ENCODE measurements around the gene AEBP1.

The AEBP1 gene

DNA sequence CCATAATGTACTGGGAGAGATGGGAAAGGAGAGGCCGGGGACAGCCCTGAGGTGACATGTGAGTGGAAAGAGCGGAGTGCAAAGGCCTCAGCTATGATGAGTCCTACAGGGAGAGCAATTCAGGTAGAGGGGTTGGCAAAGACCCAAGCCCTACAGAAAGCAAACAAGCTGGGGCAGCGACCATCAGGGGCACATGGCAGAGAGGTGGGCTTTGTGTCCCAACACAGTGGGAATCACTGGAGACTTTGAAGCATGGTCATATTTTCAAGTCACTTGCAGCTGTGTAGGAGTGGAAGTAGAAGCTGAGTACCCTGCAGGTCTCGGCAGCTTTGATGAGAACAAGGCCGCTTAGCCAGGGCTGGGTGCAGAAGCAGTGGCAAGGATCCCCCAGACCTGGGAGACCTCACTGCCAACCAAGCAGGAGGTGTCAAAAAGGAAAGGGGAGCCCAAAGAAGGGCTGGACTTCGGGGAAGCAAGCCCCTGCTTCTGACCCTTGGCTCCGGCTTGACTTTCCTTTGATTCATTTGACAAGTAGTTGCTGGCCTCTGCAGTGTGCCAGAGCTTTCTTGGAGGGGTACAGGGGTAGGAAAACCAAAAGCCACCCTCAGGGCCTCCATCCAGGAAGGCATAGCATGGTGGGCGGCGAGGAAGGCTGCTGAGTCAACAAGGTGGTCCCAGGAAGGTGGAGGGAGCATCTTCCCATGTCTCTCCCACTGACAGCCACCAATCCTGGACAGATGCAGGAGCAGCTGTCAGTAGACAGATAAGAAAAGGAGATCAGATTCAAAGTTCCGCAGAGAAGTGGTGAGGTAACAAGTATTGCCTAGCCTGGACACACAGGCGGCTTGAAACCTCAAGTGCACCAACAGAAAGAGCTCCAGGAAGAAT is 36.8 kb upstream of the AEBP1 start:
- no peak for DNase-seq

DNA sequence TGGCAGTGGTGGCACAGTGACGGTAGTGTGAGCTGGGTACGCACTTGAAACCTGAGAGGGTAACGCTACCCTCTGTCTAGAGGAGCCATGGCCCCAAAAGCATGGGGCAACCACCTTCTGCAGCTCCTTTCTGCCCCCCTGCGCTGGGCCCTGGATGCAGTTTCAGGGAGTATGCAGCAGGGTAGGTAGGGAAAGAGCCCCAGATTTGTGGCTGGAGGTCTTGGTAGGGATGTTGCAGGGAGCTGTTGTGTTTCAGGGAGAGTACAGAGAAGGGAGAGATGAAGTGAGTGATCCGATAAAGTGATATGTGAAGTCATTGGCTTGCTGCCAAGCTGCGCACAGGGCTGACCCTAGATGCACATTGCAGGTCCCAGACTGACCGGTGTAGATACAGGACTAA is 36.1 kb upstream of the AEBP1 start:
- no peak for DNase-seq

DNA sequence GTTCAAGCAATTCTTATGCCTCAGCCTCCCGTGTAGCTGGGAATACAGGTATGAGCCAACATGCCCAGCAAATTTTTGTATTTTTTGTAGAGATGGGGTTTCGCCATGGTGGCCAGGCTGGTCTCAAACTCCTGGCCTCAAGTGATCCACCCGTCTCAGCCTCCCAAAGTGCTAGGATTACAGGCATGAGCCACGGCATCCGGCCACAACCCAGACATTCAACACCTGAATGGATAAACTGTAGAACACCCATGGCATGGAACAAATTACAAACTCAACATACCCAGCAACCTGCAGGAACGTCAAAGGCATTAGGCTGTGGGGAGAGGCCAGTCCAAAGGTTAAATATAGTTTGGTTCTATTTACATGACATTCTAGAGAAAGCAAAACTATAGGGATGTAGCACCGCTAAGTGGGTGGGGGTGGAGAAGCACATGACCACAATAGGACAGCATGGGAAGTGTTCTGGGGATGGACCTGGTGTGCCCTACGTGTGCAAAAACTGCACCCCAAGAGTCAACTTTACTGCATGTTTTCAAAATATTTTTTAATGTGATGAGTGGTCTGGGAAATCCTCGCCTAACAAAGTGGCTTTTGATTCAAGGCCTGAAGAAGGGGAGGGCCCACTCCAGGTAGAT is 32.3 kb upstream of the AEBP1 start:
- DNase-seq: no peak

DNA sequence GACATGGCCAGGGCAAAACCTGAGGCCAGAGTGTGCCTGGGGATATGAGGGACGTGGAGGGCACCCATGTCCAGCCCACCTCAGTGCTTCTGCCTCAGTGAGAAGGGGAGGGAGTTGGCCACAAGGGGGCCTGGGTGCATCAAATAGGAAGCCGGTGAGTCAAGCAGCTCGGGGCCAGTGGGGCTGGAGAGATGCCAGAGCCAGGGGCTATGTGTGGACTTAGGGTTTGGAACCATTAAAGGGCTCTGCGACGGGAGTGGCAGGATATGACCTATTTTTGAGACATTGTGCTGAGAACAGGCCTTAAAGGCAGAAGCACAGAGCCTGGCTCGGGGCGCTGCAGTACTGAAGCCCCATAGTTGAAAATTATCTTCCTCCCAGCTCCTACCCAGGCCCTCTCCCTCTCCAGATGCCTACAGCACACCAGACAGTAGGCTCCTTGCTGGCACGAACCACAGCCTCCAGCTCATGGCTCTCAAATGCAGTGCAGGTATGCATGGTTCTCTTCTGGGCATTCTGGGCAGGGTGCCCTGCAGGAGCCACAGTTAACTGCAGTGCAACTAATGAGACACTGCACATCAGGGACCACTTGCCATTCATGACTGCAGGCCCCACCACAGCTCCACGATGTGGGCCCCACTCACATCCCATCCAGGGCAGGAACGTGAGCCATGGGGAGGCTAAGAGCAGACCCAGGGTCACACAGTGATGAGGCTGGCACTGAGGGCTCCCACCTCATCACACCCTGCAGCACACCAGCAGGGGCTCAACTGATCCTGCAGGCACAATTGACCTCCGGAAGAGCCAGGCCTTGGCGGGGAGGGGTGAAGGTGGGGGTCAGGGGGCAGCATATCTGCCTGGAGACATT is 31.5 kb upstream of the AEBP1 start:
- peak; percentile 8 for DNase-seq

DNA sequence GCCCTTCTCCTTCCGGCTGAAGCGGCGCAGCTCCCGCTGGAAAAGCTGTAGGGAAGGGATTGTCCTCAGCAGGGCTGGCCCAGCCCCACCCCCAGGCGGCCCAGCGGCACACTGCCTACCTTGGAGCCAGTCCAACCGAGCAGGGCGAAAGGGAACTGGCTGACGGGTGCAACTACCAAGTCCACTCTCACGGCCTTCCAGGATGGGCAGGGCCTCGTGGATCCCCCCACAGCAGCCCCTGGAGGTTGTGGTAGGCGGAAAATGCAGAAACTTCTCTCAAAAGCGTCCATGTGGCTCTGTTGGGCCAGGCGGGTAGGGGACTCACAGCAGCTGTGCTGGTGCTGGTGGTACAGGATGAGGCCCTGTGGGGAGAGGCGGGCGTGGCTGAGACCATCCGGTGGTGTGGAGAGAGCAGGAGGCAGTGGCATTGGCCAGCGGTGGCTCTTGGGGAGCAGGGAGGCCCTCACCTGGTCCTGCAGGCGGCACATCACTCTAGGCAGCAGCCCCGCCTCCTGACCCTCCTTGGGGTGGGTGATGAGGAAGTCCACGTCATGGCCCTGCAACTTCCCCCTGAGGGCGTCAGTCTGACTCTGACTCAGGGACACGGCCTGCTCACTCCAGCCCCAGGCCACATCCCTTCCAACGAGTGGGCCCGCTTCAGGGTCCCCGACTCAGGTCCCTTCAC is 30.3 kb upstream of the AEBP1 start:
- no peak for DNase-seq

DNA sequence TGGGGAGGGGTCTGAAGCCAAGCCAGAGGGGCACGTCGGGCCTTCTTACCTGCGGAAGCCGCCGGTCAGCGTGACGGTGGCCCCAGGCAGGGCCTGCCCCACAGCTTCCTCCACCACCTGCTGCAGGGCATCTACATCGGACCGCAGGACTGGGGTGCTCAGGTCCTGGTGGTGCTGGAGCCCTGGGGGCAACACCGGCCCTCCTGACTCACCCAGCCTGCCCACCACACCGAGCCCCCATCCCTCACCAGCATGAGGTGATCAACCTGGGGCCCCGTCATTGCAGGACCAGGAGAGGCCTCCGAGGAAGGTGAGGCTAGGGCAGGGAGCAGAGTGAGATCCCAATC is 29.8 kb upstream of the AEBP1 start:
- DNase-seq: no peak

DNA sequence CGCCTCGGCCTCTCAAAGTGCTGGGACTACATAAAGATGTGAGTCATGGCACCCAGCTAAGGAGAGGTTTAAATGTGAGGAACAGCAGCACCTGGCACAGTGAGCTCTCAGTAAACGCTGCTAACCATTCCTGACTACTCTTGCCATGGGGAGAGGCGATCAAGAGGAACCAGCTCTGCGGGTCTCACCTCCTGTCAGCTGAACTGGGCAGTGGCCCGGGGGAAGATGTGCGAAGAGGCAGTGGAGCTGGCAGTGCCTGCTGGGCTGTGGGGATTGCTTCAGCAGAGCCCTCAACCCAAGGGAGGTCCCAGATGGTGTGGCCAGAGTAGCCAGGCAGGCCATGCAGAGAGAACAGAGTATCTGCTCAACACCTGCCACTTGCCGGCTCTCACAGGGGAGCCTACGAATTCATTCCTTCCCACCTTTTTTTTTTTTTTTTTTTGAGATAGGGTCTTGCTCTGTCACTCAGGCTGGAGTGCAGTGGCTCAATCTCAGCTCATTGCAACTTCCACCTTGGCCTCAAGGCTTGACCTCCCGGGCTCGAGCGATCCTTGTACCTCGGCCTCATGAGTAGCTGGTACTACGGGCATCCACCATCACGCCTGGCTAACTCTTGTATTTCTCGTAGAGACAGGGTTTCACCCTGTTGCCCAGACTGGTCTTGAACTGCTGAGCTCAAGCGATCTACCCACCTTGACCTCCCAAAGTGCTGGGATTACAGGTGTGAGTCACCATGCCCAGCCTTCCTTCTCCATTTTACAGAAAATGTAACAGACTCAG is 28.7 kb upstream of the AEBP1 start:
- no peak for DNase-seq

DNA sequence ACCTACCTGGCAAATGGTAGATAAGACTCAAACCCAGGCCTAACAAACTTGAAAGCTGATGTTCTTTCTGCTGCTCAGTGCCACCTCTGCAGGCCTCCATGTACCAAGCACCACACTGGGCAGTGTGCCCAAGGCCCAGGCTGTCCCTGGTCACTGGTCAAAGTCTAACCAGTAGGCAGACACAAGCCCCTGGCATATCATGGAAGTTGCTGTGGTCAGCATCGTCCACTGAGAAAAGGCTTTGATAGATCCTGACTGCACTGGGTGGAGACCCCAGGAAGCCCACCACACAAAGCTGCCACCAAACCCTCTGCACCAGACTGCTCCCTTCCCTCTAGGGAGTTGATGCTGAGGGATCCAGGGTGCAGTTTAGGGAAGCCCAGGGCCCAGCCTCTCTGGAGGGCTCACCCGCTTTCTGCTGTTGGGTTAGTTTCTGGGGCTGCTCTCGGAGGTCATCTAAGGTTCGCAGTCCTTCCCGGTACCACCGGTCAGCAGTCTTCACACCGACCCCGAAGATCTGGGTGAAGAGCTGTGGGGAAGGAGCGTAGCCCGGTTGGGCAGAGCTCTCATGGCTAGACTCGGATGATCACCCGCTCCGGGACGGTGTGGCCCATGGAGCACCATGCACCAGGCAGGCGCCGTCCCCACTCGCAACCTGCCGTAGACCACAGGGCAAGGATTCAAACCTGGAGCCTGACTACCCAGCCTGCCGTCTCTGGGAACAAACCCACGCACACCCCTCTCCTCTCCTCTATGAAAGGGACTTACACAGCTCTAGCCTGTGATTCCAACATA is 27.8 kb upstream of the AEBP1 start:
- no peak for DNase-seq

DNA sequence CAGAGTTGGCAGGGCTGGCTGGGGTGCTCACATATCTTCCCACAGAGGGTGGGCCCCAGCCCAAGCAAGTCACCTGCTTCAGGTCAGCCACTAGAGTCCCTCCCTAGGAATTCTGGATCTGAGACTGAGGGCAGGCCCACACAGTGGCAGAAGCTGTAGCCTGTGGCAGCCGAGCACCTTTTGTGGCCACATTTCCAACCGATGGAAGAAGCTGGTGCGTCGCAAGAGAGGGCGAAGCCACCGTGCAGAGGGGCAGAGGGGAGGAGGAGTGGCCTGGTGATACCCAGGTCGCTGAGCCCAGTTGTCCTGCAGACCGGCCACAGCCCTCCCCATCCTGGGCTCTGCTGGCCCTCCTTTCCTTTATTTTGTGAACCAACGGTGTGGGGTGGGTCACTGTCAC is 27.1 kb upstream of the AEBP1 start:
- DNase-seq: no peak

DNA sequence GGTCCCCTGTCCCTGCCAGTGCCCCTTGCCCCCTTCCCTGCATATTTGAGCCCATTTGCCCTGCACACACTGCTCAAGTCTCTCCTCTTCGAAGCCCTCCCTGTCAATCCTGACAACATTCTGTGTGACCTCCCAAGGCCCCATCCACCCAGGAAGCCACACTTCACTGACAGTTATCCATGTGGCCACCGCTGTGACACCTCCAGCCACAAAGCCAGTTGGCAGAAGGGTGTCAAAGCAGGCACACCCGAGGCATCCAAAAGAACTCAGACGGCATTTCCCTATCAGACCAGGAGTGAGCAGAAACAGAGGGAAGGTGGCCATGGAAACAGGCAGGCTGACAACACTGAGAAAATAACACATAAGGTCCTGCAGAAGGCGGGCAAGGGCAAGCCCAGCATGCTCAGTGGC is 26.5 kb upstream of the AEBP1 start:
- DNase-seq: no peak

DNA sequence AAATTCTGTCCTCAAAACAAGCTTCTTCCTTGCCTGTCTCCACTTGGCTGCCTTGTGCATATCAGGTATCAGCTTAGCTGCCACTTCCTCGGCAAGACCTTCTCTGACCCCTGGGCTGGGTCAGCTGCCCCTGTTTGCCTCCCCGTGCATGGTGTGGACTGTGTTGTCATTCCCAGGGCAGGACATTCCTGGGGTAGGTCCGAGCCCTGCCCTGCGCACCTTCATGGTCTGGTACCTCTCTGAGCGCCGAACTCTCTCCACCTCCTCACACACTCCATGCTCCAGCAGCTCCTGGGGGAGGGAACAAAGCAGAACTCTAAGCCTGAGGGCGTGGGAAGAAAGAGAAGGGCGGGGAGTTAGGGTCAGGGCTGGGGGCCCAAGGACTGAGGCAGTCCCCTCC is 25.6 kb upstream of the AEBP1 start:
- no peak for DNase-seq

DNA sequence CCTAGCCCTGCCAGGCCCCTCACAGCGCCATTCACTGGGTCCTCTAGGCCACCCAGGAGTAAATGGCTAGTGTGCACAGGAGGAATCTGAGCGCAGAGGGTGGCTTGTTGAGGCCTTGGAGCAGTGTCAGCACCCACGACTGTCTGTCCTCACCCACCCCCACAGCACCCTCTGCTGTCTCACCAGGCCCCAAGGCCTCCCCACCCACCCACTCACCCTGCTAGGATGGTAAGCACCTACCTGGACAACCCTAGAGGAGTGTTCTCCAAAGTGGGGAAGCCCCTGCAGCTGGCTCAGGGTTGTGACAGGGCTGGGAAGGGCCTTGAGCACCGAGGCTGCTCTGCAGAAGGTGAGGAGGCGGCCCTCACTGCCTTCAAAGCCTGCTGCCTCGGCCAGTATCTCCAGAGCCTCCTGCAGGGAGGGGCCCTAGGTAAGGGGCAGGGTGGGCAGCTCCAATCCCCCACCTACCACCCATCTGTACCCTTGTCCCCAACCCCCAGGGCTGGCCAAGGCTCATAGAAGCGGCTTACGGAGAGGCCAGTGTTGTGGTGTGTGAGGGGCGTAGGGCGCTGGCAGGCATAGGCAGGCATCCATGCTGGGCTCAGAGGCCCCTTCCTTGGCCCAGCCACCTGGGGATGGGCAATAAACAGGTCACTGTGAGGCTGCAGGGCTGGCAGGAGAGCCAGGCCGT is 24.7 kb upstream of the AEBP1 start:
- no peak for DNase-seq

DNA sequence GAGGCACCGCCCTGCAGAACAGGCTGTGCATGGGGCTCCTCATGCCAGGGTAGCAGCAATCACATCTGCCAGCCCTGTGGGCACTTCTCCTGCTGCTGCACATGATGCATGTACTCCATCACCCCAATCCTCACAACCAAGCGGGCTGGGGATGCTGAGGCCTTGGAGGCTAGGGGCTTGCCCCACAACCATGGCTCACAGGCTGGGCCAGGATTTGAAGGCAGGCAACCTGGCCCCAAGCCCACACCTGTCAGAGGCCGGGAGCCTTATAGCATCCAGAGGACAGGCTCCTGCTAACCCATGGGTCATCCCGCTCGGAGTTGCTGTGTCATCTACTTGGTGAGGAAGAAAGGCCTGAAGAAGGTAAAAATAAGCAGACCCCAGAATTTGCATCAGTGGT is 24.0 kb upstream of the AEBP1 start:
- DNase-seq: no peak

DNA sequence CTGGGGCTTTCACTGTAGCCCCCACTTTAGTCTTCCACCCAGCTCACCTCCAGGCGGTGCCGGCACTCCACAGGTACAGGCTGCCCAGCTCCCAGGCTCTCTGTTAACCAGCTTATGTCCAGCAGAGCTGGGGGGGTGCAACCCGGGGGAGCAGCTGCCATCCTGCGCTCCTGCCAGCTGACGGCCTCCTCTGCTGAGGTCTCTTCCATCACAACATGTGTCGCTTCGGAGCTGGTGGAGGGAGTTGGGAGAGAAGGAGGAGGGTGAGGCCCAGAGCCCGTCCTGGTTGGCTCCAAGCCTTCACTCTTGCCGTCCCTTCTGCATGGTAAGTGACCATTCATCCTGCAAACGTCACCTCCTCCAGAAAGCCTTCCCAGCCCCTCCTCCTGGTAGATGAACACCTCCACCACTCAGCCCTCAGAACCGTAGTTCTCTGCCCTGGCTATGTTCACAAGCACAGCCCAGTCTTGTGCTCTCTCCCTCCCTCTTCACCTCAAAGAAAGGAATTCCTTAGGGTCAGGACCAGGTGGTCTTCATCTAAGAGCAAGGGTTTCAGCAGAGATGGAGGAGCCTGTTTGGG is 23.4 kb upstream of the AEBP1 start:
- DNase-seq: no peak

DNA sequence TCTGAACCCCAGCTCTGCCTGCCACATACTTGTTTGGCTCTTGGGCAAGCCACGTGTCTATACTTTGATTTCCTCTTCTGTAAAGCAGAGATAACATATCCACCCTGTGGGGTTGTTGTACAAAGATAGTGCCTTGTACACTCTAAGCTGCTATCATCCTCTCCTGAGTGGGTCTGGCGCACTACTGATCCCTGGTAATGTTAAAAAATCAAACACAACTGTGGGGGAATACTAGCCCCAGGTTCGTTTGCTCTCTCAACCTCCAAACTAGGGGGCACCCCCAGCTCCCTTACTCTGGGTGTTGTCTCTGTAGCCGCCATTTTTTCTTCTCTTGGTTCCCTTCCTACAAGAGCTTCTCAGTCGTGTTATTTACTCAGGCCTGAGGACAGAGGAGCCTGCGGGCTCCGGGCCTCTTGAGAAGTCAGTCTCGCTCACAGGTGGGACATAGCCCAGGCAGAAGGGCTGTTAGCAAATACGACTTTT is 22.8 kb upstream of the AEBP1 start:
- DNase-seq: no peak

DNA sequence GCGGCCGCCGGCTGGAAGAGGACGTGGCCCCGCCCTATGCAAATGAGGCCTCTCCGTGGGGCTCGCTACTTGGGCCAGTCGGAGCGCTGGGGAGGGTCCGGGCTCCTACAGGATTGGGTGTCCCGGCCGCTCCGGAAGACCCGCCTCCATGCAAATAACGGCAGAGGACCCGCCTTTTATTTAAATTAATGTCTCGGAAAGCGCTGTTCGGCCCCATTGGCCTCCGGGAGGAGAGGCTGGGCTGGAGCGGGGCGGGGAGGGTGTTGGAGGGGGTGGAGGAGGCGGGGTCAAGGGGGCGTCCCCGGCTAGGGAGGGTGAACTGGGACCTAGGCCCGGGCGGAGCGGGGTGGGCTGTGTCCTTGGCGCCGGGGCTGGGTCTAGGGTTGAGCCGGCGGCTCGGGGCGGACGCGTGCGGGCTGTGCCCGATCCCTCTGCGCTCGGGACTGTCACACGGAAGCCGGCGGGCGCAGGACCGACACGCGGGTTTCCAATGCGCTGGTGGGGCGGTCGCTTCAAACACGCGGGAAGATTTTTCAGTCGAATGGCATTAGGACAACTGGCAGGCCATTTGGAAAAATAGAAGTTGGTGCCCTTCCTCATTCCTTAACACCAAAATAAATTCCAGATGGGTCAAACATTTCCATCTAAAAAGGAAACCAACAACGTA is 21.5 kb upstream of the AEBP1 start:
- DNase-seq: peak; percentile 97

DNA sequence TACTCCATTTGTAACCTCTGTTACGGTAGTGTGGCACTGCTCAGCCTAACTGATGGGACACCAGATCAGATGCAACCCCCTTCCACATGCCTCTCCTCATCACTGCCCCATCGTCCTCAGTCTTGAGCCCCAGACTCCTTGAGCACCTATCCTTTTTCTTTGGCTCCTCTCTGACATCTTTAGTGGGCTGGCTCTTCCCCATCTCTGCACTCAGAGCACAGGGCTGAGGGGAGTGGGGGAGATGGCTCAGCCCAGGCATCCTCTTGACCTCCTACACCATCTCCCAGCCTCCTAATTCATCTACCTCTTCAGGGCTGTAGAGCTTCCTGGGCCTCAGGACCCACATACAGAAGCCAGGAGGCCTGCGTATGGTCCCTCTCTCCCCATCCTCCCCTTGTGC is 20.3 kb upstream of the AEBP1 start:
- no peak for DNase-seq

DNA sequence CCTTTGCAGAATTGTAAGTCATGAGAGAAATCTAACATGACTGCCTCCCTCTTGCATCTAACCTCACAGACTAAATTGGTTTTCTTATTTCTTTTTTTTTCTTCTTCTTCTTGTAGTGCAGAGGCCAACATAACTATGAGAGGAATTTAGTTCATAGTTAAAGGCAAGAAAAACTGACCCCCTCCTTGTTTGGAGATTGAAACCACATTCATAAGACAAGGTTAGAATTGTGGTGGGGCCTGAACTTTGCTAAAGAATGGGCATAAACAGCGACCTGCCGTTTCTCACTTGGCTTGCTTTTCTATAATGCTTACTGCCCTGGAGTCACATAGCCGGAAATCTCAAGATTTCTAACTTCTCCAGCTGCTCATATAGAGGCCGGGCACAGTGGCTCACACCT is 19.4 kb upstream of the AEBP1 start:
- DNase-seq: no peak

DNA sequence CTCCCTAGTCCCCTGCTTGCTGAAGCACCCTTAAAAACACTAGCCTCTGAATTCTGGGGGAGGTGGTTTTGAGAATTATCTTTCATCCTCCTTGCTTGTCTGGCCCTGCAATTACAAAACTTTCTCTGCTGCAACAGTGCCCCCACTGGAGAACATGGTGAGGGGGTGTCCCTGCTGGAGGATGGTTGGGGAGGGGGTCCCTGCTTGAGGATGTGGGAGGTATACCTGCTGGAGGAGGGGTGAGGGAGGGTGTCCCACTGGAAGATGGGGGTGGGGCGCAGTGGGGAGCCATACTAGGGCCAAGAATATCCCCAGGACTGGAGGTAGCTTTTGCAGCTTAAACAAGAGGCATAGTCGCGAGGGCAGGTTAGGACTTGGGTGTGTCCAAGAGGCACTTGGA is 18.6 kb upstream of the AEBP1 start:
- no peak for DNase-seq

DNA sequence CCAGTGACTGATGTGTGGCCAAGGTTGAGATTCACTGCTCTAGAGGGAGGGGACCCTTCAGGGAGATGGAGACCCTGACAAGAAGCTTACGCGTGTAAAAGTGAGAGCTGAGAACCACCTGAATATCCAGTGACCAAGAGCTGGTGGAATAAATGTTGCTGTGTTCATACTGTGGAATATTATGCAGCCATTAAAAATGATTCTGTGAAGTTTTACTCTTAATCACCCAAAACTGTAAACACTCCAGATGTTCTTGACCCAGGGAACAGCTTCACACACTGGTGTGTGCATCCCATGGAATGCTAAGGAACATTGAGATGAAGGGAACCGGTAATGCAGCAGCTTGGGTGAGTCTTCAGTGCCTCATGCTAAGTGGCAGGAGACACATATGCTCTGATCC is 17.5 kb upstream of the AEBP1 start:
- no peak for DNase-seq
